Muscle of arm (tissue), 12 donors: Measurements from ENCODE around the gene PLA2G2E. TPM values are rescaled to one million over a fixed set of nuclear protein-coding genes. Genes with fewer than 3 reads are reported as not detected.
A peak's percentile ranks its signal among the peaks of the same experiment; 100 is the strongest.
"Not testable (repeated sequence)": the region's sequence is repeated elsewhere in the genome, so short reads cannot be mapped to it uniquely, and the experiment has no call there.

ENCODE experiments used
- DNase-seq: peaks from one replicate; pipeline ENCODE4 v3.0.0-alpha.2; 2013
- polyA plus RNA-seq, 12 donors: library from polyadenylated mRNA; unstranded; fragments of 120-200 nt; gene quantifications; one replicate each; pipeline ENCODE4 v1.2.1, GENCODE V29; 2013; ENCODE audit not compliant: insufficient read length in 12 of 12

The PLA2G2E gene
- polyA plus RNA-seq, 12 donors, result not detected

DNA sequence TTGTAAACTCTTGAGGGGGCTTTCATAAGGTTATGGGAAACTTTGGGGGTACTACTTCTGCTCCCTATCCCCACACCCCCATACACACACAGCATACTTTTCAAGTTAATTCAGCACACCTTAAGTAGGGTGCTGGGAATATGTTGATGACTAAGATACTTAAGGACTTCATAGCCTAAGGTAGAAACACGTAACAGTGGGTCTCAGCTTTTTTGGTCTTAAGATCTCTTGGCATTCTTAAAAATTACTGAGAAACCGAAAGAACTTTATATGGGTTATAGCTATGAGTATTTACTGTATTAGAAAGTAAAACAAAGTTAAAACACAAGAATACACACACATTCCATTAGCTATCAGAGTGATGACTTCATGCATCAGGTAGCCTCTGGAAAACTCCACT, 39.1 kb downstream of the PLA2G2E start:
- no peak for DNase-seq

GRCh38 chr1:19882111-19883071, 41.0 kb downstream of the PLA2G2E start, which contains the start of gene OTUD3:
TSS of gene OTUD3 (plus strand) at chr1:19882395. CDS start at chr1:19882514, 119 bp downstream.
- DNase-seq, result peak; percentile 98

DNA sequence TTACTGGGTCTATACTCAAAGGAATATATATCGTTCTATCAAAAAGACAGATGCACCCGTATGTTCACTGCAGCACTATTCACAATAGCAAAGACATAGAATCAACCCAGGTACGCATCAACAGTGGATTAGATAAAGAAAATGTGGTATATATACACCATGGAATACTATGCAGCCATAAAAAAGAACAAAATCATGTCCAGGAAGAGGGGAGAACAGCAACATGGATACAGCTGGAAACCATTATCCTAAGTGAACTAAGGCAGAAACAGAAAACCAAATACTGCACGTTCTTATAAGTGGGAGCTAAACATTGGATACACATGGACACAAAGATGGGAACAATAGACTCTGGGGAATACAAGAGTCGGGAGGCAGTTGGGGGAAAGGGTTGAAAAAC, 42.6 kb downstream of the PLA2G2E start:
- not testable (repeated sequence) for DNase-seq

DNA sequence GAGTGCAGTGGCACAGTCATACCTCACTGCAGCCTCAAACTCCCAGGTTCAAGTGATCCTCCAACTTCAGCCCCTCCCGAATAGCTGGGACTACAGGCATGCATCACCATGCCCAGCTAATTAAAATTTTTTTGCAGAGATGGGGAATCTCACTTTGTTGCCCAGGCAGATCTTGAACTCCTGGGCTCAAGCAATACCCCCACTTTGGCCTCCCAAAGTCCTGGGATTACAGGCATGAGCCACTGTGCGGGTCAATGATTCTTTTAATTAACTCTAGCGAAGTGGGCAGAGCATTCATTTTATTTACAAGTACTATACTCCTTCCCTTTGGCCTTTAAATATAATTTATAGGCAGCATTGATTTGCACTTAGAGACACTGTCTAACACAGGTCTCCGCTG, 43.8 kb downstream of the PLA2G2E start:
- DNase-seq, result no peak

GRCh38 chr1:19879227-19879626, 44.2 kb downstream of the PLA2G2E start:
- no peak for DNase-seq

DNA sequence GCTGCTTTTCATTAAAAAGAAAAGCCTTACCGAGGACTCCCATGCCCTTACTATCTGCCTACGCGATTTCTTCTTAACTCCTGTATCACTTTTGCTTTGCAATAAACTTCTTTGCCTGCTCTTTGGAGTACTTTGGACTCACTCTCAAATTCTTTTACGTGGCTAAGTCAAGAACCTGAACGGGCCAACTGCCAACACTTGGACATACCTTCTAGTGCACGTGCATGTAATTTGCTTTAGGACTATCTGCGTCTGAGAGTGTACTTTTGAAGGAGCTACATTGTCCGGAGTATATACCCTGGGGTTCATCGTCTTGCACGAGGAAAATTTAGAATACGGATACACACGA, 44.8 kb downstream of the PLA2G2E start:
- no peak for DNase-seq

- DNase-seq, result no peak
Observed at GRCh38 chr1:19877821-19878636, 45.4 kb downstream of the PLA2G2E start.

GRCh38 chr1:19877181-19877750, 46.2 kb downstream of the PLA2G2E start:
- no peak for DNase-seq

GRCh38 chr1:19872190-19872589, 51.2 kb downstream of the PLA2G2E start:
- DNase-seq, result no peak

Other genes starting within 250 kb of the PLA2G2E start
- 1 to 10 TPM in 11 of 12 donors, not detected in 1; 1.3 to 7.5 (median 1.9) TPM for gene TMCO4, start 123.7 kb downstream of the PLA2G2E start, polyA plus RNA-seq
- gene RNF186, start 108.3 kb downstream of the PLA2G2E start, polyA plus RNA-seq, result 10 to 100 TPM in 1 of 12 donors, under 1 TPM in 1, not detected in 10; 0.14 to 12.2 TPM
- 10 to 100 TPM in 3 of 12 donors, 1 to 10 TPM in 8, not detected in 1; 3.7 to 13.8 (median 6.6) TPM for gene OTUD3, start 41.2 kb downstream of the PLA2G2E start, polyA plus RNA-seq
- 10 to 100 TPM in 1 of 12 donors, 1 to 10 TPM in 8, under 1 TPM in 1, not detected in 2; 0.34 to 10.4 (median 1.3) TPM for gene PLA2G2A, start 56.0 kb upstream of the PLA2G2E start, polyA plus RNA-seq
- under 1 TPM in 7 of 12 donors, not detected in 5; 0.21 to 0.94 (median 0.34) TPM for gene PLA2G5, start 146.6 kb upstream of the PLA2G2E start, polyA plus RNA-seq
- under 1 TPM in 6 of 12 donors, not detected in 6; 0.04 to 0.84 (median 0.09) TPM for gene PLA2G2D, start 195.9 kb upstream of the PLA2G2E start, polyA plus RNA-seq
- not detected for gene PLA2G2F, start 215.7 kb upstream of the PLA2G2E start, polyA plus RNA-seq